ENCODE data around the gene DKC1.
A peak's percentile ranks its signal among the peaks of the same experiment; 100 is the strongest.

DKC1 gene

GRCh38 chrX:154762537-154763296 lies at the start of gene DKC1:
Gene DKC1, plus strand, starts transcription at chrX:154762864. Its CDS starts 102 bp downstream, at chrX:154762966.
- DNase-seq, result peak; percentile 87 to 90

- DNase-seq, result peak; percentile 44 to 60
These were observed 47.7 kb upstream of the DKC1 start for GRCh38 chrX:154714925-154715324.

DNA sequence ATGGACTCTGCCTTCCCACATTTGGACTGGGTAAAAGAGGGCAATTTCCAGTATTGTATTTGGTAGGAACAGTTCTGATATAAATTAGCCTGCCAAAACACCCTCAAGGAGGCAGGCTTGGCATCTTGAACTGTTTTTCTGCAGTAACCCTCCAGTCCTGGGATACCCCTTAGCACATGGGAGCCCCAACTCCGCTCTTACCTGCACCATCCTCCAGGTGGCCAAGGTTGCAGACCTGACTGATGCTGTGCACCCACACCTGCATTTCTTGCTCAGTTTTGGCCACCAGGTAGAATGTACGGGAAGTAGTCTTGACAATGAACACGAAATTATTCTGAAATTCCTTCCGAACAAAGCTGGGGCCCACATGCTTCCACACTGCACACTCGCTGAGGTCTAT lies 46.8 kb upstream of the DKC1 start:
- DNase-seq, result no peak

- peak; percentile 51 to 59 for DNase-seq
These were observed 44.8 kb upstream of the DKC1 start for GRCh38 chrX:154717824-154718223.

DNA sequence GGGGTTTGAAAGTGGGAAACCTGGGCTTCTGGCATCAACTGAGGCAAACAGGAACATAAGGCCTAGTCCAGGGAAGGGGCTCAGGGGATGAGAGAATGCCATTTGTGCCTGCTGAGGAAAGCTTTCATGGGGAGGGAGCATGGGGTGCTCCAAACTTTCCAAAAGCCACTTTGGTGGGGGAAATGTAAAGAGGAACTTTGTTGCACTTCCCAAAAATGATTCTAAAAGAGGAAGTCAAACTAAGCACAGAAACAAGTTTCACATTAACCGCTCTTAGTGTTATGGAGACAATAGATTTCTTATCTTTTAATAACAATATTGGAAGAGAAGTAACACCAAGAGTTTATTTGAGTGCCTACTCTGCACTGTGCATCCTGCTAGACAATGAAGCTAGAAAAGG lies 44.0 kb upstream of the DKC1 start:
- DNase-seq, result peak; percentile 45 to 57

GRCh38 chrX:154719132-154719675 lies 43.5 kb upstream of the DKC1 start:
- peak; percentile 53 to 64 for DNase-seq

DNA sequence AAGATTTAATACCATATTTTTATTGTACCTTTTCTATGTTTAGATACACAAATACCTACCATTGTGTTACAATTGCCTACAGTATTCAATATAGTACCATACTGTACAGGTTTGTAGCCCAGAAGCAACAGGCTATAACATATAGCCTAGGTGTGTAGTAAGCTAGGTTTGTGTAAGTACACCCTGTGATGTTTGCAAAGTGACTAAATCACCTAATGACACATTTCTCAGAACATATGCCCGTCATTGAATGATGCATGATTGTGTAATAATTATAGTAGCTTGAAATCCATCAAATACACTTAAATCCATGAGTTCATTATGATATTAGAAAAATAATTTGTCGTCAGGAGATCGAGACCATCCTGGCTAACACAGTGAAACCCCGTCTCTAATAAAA lies 42.6 kb upstream of the DKC1 start:
- no peak for DNase-seq

GRCh38 chrX:154721155-154721554 lies 41.5 kb upstream of the DKC1 start:
- no peak for DNase-seq

GRCh38 chrX:154724993-154725756 lies 37.5 kb upstream of the DKC1 start:
- DNase-seq, result no peak

DNA sequence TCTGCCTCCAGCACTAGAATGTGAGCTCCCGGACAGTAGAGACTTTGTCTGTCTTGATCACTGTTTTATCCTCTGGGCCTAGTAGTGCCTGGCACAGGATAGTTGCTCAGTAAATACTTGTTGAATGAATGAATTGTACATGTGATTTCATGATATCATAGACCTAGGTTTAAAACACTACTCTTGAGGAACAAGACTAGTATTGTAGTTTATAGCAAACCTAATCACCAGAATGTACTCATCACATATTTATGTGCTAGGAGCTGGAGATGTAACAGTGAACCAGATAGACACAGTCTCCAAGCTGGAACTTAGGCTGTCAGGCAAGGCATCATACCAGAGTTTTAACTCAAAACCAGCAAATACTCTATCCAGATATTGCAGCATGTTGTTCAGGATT lies 35.2 kb upstream of the DKC1 start:
- DNase-seq, result no peak

GRCh38 chrX:154727871-154728270 lies 34.8 kb upstream of the DKC1 start:
- DNase-seq, result no peak

DNA sequence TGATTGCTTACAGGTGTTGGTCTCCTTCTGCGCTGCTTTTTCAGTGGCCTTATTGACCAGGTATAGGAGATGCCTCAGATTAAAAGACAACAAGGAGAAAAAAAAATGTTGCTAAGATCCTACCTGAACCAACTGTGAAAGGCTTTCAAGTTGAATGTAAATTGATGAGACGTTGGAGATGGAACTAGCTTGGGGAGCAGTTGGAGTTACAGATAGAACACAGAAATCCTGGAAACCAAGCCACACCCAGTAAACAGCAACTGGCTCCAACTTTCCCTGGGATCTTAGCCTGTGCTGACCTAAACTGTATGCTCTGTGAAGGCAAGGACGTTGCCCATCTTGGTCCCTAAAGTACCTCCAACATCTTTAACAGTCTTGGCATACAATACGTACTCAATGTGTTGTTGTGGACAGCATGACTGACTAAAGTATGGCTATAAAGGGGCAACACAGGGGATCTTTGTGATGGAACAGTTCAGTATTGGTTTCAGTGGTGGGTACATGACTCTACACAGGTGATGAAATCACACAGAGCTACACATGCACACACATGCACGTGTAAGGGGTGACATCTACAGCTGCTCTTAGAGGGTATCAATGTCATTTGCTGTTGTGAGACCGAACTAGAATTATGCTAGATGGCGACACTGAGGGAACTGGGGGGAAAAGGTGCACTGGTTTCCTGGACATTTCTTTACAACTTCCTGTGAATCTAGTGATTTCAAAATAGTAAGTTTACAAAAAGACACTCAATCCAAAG lies 34.1 kb upstream of the DKC1 start:
- no peak for DNase-seq

GRCh38 chrX:154729439-154729838 lies 33.2 kb upstream of the DKC1 start:
- DNase-seq, result no peak

DNA sequence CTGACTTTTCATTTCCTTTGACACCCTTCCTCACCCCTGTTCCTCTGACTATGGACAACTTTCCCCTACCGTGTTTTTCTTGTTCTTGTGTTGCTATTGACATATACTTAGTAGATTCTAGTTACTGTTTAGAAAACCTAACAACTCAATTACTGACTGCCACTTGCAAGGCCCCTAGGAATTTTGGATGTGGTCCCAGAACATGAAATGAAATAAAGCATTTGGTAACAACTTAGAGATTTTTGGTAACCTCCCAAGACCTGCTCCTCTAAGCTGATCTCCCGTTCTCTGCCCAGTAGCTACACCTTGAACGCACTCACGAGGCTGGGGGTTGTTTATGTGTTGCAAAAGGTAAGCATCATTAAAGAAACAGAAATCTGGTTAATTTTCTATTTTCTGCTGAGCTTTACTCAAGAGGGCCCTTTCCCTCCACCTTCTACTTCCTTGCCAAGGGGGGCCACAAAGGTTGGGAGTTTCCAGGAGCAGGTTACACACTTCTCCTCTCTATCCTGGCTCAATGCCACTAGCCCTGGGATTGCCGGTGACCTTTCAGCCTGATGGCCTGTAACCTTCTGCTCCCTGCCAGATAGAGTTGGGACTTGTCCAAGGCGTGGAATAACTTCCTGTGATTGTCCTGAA lies 32.3 kb upstream of the DKC1 start:
- DNase-seq, result no peak

GRCh38 chrX:154731184-154731583 lies 31.5 kb upstream of the DKC1 start:
- no peak for DNase-seq

DNA sequence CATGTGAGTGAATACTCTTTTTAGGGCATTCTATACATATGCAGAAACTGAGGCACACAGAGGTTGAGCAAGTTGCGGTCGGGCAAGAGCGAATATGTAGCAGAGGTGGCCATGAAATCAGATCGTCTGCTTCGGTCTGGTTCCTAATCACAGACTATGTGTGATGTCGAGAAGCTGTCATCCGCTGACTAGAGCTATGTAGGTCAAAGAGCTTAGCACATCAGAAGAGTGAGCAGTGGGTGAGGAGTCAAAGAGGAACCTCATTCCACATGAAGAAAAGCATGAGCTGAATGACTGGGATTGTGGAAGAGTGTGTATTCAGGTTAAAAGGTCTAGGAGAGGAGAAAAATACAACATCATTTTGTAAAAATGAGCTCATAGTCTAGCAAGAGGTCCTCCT lies 30.8 kb upstream of the DKC1 start:
- DNase-seq, result no peak

DNA sequence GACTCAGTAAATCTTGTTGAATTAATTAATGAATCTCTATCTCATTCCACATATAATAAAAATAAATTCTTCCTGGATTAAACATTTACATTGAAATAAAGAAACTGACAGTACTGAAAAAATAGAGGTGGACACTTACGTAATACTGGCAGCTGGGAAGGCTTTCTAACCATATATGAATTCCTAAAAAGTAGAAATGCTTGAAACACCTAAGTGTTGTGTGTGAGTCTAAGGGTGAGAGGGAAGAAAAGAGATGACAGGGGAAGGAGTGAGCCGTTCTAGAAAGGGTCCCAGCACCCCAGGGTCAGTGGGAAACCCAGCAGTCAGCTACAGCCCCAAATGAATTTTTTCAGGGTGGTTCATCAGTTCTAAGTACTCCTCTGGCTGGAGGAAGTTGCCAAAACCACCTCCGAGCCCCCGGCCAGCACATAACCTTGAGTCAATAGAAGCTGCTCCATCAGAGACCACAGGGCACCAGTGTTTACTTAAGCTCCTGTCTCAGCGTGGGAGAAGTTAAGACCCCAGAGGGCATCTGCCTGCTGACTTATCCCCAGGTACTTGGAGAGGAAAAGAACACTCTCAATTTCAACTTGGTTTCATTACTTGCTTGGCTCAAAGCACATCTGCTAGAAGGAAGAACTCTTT lies 30.1 kb upstream of the DKC1 start:
- DNase-seq, result peak in 1 of 2 experiments; percentile 17

DNA sequence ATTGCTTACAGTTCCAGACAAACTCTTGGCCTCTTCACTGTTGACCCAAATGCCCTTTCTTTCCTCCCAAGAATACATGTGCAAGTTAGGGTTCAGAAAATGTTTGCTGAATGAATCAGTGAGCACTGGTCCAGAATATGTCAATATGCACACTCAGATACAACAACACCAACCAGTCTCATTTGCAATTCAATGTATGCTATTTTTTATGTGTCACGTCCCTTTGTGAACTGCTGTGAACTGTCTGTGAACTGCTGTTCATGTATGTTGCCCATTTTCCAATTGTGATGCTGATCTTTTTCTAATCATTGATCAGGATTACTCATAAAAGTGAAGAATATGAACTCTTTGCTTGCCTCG lies 29.6 kb upstream of the DKC1 start:
- DNase-seq, result no peak

DNA sequence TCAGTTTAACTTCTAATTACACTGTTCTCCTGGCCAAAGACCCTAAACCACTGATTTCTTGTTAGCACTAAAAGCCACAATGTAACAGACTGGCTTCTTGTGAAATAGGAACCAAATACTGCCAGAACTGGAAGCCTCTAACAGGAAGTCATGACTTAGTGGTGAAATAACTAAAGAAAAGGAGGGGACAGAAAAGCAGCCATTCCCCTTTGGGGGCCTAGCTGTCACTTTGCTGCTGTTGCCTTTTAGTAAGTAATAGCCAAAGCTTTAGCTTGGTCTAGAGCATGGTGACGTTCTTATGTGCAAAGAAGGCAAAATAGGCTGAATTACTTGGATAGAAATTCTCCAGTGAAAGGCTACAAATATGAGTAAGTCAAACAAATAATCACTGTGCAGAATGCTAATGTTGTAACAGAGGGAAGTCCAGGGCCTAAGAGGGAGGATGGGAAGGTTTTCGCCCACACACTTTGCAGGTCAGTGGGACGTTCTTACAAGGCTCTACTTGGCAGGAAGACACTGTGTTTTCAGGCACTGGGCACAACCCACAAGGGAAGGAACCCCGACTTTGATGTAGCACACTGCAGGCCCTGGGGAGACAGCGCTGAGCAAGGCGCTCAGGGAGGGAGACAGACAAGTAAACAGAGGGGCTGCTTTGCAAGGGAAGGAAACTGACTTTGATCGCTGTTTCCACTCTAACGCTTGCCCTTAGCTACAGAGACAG lies 28.4 kb upstream of the DKC1 start:
- DNase-seq, result peak; percentile 73 to 80

GRCh38 chrX:154735695-154736393 lies 26.8 kb upstream of the DKC1 start:
- DNase-seq, result no peak

DNA sequence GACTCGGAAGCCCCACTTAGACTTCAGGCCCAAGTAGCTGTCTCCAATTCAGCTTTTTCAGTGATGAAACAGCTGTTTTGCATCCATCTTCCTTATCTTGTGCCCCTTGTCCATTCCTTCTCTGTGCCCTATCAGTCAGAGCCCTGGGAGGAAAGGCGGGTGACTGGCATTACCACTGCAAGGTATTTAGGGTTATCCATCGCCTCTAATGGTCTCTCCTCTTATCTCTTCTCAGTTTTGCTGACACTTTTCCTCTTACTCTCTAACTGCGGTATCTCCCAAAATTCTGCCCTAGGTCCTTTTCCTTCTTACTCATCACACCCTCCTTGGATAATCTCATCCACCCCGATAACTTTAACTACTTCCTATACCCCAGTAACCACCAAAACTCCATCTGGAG lies 25.5 kb upstream of the DKC1 start:
- DNase-seq, result no peak

All from Kasumi-1 (cell line).